K562 (cell line): Measurements from ENCODE around the gene SERGEF. TPM values are rescaled to one million over a fixed set of nuclear protein-coding genes. Genes with fewer than 3 reads are reported as not detected.

Experiments
- ATAC-seq: fragments of 200-7000 bp; cut with Tn5 transposase; 3 replicates; pipeline ENCODE4 v1.9.1; 2020; ENCODE audit warnings: moderate library complexity
- BruUV-seq: library from RNA; stranded (reverse); fragments of 400-500 nt; replicated peaks from 2 replicates; lab custom pipeline; 2021; lab: Mats Ljungman, UMichigan
- CTCF ChIA-PET: fragments of 300-600 bp; formaldehyde crosslinking; extraction: SDS; loops from one replicate; lab custom pipeline; 2021; ENCODE audit warnings: low intra/inter-chr PET ratio; lab: Yijun Ruan, JAX
- POLR2A ChIA-PET: fragments of 300-600, 350-650 bp; sonication (Branson Sonifier 250); formaldehyde crosslinking; extraction: SDS; loops from one replicate; lab custom pipeline; 2021; ENCODE audit warnings: antibody characterized with exemption, inconsistent platforms; lab: Yijun Ruan, JAX
- DNase-seq, 4 experiments: peaks; one replicate each; pipeline versions ENCODE4 v3.0.0 to v3.0.0-alpha.2; 2011 to 2018; ENCODE audit warnings: low spot score in 3 of 4, mixed read lengths in 3 of 4; ENCODE audit errors: extremely low read depth in 1 of 4
- FAIRE-seq: peaks from 2 replicates; lab custom pipeline; 2011; peaks lifted over from hg19 to GRCh38; lab: Jason Lieb, UNC
- H2AFZ ChIP-seq: 2 replicates; pipeline ENCODE4 v1.6.0; 2011; ENCODE audit warnings: low read depth, low read length, control low read depth, inconsistent platforms
- H3K27ac ChIP-seq: fragments of 200-600 bp; 3 replicates; pipeline ENCODE4 v1.8.0; 2011; ENCODE audit warnings: low read depth, mild to moderate bottlenecking, control low read depth, inconsistent platforms, low read length, moderate library complexity, mixed read lengths; ENCODE audit errors: extremely low read depth
- H3K27me3 ChIP-seq, 2 experiments: fragments of 300-600 bp in 1 of 2; 2 replicates in 1 of 2; 3 replicates in 1 of 2; pipeline versions ENCODE4 v1.6.0 to v1.8.0; 2011; ENCODE audit warnings: inconsistent platforms in 2 of 2, low read length in 2 of 2, mild to moderate bottlenecking in 1 of 2, mixed read lengths in 1 of 2, moderate library complexity in 1 of 2; ENCODE audit not compliant: control insufficient read depth in 2 of 2, insufficient read depth in 2 of 2
- H3K36me3 ChIP-seq: fragments of 300-600 bp; 3 replicates; pipeline ENCODE4 v1.8.0; 2011; ENCODE audit warnings: mild to moderate bottlenecking, low read length, inconsistent platforms; ENCODE audit not compliant: control insufficient read depth, insufficient read depth
- H3K4me1 ChIP-seq, 2 experiments: fragments of 200-600 bp in 1 of 2; replicated peaks in 1 of 2; 2 replicates in 1 of 2; 3 replicates in 1 of 2; pipeline versions ENCODE4 v1.5.1 to v1.8.0; 2011; ENCODE audit warnings: inconsistent platforms in 2 of 2, low read length in 2 of 2, mild to moderate bottlenecking in 1 of 2, mixed read lengths in 1 of 2, moderate library complexity in 1 of 2; ENCODE audit not compliant: control insufficient read depth in 2 of 2, insufficient read depth in 2 of 2
- H3K4me2 ChIP-seq: 2 replicates; pipeline ENCODE4 v1.6.1; 2011; ENCODE audit warnings: low read length, control low read depth, inconsistent platforms, mixed read lengths; ENCODE audit not compliant: insufficient read depth
- H3K4me3 ChIP-seq: fragments of 200-600 bp; sonication (generic), shearing (Covaris generic); 2 replicates; pipeline ENCODE4 v1.5.1; 2016; ENCODE audit warnings: control low read depth, inconsistent platforms
- H3K79me2 ChIP-seq: fragments of 200-600 bp; 3 replicates; pipeline ENCODE4 v1.8.0; 2011; ENCODE audit warnings: low read length, inconsistent platforms; ENCODE audit not compliant: control insufficient read depth, insufficient read depth
- H3K9ac ChIP-seq, 2 experiments: 2 replicates each; pipeline versions ENCODE4 v1.6.0 to v1.6.1; 2011; ENCODE audit warnings: low read depth in 2 of 2, low read length in 2 of 2, control low read depth in 1 of 2, inconsistent platforms in 1 of 2, mild to moderate bottlenecking in 1 of 2, mixed read lengths in 1 of 2; ENCODE audit not compliant: insufficient read depth in 1 of 2
- H3K9me1 ChIP-seq: one replicate; pipeline ENCODE4 v1.6.0; 2011; ENCODE audit warnings: inconsistent platforms, mild to moderate bottlenecking, low read length, moderate library complexity; ENCODE audit not compliant: control insufficient read depth, insufficient read depth
- H3K9me3 ChIP-seq: replicated peaks from 2 replicates; pipeline ENCODE4 v1.5.1; 2011; ENCODE audit warnings: low read depth, low read length, inconsistent platforms; ENCODE audit not compliant: control insufficient read depth, insufficient read depth
- H4K20me1 ChIP-seq: replicated peaks from 2 replicates; pipeline ENCODE4 v1.6.1; 2011; ENCODE audit warnings: low read length, inconsistent platforms, mixed read lengths; ENCODE audit not compliant: control insufficient read depth, insufficient read depth
- BRCA1 ChIP-seq, 2 experiments: fragments of 450-650 bp in 1 of 2; sonication (generic) in 1 of 2; formaldehyde crosslinking in 1 of 2; IDR thresholded peaks; 2 replicates each; pipeline versions ENCODE4 v1.5.0 to v1.6.1; 2017 to 2020; ENCODE audit warnings: mild to moderate bottlenecking in 1 of 2, missing genetic modification reagents in 1 of 2
- E2F3 ChIP-seq: fragments of 250-450 bp; sonication (Bioruptor Pico); IDR thresholded peaks from 2 replicates; pipeline ENCODE4 v1.4.0; 2020; ENCODE audit warnings: mild to moderate bottlenecking
- HNRNPK ChIP-seq: fragments of 200-400 bp; formaldehyde crosslinking; IDR thresholded peaks from one replicate; pipeline ENCODE4 v1.6.1; 2018; ENCODE audit warnings: mild to moderate bottlenecking, low read depth, low read length; ENCODE audit not compliant: poor library complexity, severe bottlenecking
- LEF1 ChIP-seq: fragments of 450-650 bp; IDR thresholded peaks from 2 replicates; pipeline ENCODE4 v1.6.1; 2016; ENCODE audit warnings: mild to moderate bottlenecking
- NONO ChIP-seq, 2 experiments: fragments of 200-400 bp in 1 of 2; fragments of 450-650 bp in 1 of 2; formaldehyde crosslinking in 1 of 2; IDR thresholded peaks; 2 replicates each; pipeline ENCODE4 v1.6.1; 2017; ENCODE audit warnings: low read depth in 2 of 2, mild to moderate bottlenecking in 2 of 2, moderate library complexity in 2 of 2, low read length in 1 of 2
- RFX7 ChIP-seq: fragments of 250-450 bp; sonication (Bioruptor Pico); IDR thresholded peaks from 2 replicates; pipeline ENCODE4 v1.5.1; 2021; ENCODE audit warnings: mild to moderate bottlenecking
- TAF9B ChIP-seq: fragments of 450-650 bp; IDR thresholded peaks from 2 replicates; pipeline ENCODE4 v1.6.1; 2018; ENCODE audit warnings: mild to moderate bottlenecking; ENCODE audit not compliant: partially characterized antibody
- WGBS: fragments of 100-300 bp; shearing (Covaris generic); methylation state at CpG from one replicate; pipeline ENCODE4 v1.1.6; 2016; ENCODE audit warnings: low coverage, mixed read lengths; ENCODE audit not compliant: insufficient coverage; ENCODE audit errors: missing lambda C conversion rate; 5-methylcytosine and 5-hydroxymethylcytosine counted together
- in situ Hi-C: fragments of 300-500 bp; cut with MboI; formaldehyde crosslinking; loops from 4 replicates; pipeline ENCODE4 v1.15.0; 2018; ENCODE audit warnings: inconsistent platforms, mixed read lengths
- intact Hi-C: fragments of 100-400 bp; cut with micrococcal nuclease; formaldehyde crosslinking; loops from 2 replicates; pipeline ENCODE4 v1.14.2; 2022
- polyA plus RNA-seq, 8 experiments: library from polyadenylated mRNA; depleted of rRNA in 4 of 8; stranded (reverse) in 5 of 8; unstranded in 3 of 8; fragments of >200 nt; fragmentation: Nextera tagmentation in 2 of 8; fragmentation: Illumina TruSeq in 1 of 8; extraction: Ambion mirVana in 2 of 8; extraction: Trizol in 1 of 8; gene quantifications; 2 replicates each; pipeline versions ENCODE4 v1.2.1 to v1.2.3, GENCODE V29; 2011 to 2014; ENCODE audit warnings: inconsistent platforms in 1 of 8, missing spikeins in 1 of 8
- total RNA-seq, 7 experiments: library from RNA; depleted of rRNA in 6 of 7; stranded (reverse); fragments of >200 nt in 6 of 7; fragmentation: Illumina TruSeq in 2 of 7; extraction: Trizol in 2 of 7; gene quantifications; 2 replicates each; pipeline versions ENCODE4 v1.2.1 to v1.2.3, GENCODE V29; 2011 to 2021; ENCODE audit warnings: low replicate concordance in 1 of 7

SERGEF gene
- total and polyA plus RNA-seq, 9 of the 15 experiments (the other 6 are each of a cell fraction or from before 2014, with no cell fraction given) = 10.2 to 28.0 (median 19.9) TPM

- H3K9me3 ChIP-seq = no peaks in the 10 kb centered on the region
- H3K36me3 ChIP-seq = no peaks in the 10 kb centered on the region
- FAIRE-seq (no peak), DNase-seq (no peak), ATAC-seq (no peak)
- H3K9me1 ChIP-seq = no peaks in the 10 kb centered on the region
- in situ Hi-C loops = no loop called here
- H3K4me3 ChIP-seq = no peak overlapping the region
- no peaks in the 10 kb centered on the region for H3K79me2 ChIP-seq
- TF ChIP-seq RFX7 (CRISPR knock-in tag) (no peak), LEF1 (no peak), NONO (IDR thresholded peaks at IDR 0.05; ENCODE audit: low read depth in 2 of 2, low read length in 1 of 2) (no peak), HNRNPK (no peak), BRCA1 (IDR thresholded peaks at IDR 0.05) (no peak), BRCA1 (CRISPR knock-in tag; IDR thresholded peaks at IDR 0.05) (no peak), TAF9B (no peak), E2F3 (CRISPR knock-in tag) (no peak)
- no peak overlapping the region for H3K4me2 ChIP-seq
- no peak overlapping the region for H2AFZ ChIP-seq
- intact Hi-C loops = no loop called here
- H4K20me1 ChIP-seq = peaks cover 10% of the 10 kb centered on the region; the same call in 1 of the 2 replicates
- H3K27me3 ChIP-seq = peaks cover 21 to 62% of the 10 kb centered on the region in 2 experiments; a peak in 4 of 5 replicates
- 1% methylated on average over 12 of the region's 12 CpGs for WGBS
- no peak overlapping the region for H3K9ac ChIP-seq
- POLR2A ChIA-PET = no interaction called here
- CTCF ChIA-PET = no interaction called here
- peaks cover 4 to 13% of the 10 kb centered on the region in 2 experiments; a peak in 3 of 5 replicates for H3K4me1 ChIP-seq
- no TSS peak for BruUV-seq
- no peak overlapping the region for H3K27ac ChIP-seq
These were observed 238.4 kb downstream of the SERGEF start for GRCh38 chr11:17774232-17775034.
